ENCODE measurements around the gene CAMSAP2. TPM values are rescaled to one million over a fixed set of nuclear protein-coding genes. Genes with fewer than 3 reads are reported as not detected.
A peak's percentile ranks its signal among the peaks of the same experiment; 100 is the strongest.

CAMSAP2 gene
- total RNA-seq, 2 donors from 2014 or later = 22.1 to 22.2 TPM

DNA sequence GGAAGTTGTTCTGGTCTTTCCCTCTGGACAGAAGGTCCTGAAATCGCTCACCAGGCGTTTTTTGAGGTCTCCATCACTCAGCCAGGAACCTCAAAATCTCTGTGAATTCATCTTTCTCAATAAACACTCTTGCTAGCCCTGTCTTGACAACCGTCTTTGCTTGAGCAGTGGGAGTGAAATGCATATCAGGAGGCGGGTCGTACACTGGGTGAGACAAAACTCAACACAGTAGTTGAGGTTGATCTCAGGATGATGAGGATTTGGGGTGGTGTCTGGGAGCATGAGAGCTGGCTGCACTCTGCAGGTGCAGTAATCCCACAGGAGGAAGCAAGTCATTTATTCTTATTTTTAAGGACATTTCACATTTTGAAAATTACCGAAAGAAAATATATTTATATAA, 136.0 kb downstream of the CAMSAP2 start:
- Mint-ChIP-seq H3K4me1 (peaks cover 14% of the 10 kb centered on the region), H3K27ac (no peak overlapping the region), H3K9me3 (no peaks in the 10 kb centered on the region), H3K36me3 (ENCODE audit: low read depth) (no peaks in the 10 kb centered on the region), H3K4me3 (no peak overlapping the region), H3K27me3 (ENCODE audit: insufficient read depth) (peaks cover 19% of the 10 kb centered on the region)
- Histone ChIP-seq H3K4me1 (ENCODE audit: control insufficient read depth, insufficient read depth, low read length) (no peaks in the 10 kb centered on the region), H3K9ac (ENCODE audit: extremely low read depth, low read length, poor library complexity, severe bottlenecking) (no peak overlapping the region), H3K36me3 (ENCODE audit: control insufficient read depth, insufficient read depth, low read length) (no peaks in the 10 kb centered on the region), H3K27ac (ENCODE audit: low read depth, low read length) (no peak overlapping the region), H3K27me3 (ENCODE audit: control insufficient read depth, insufficient read depth, low read length, poor library complexity, severe bottlenecking) (no peaks in the 10 kb centered on the region), H3K9me3 (ENCODE audit: control insufficient read depth, low read length) (no peaks in the 10 kb centered on the region), H3K4me3 (ENCODE audit: low read length) (no peak overlapping the region)
- DNase-seq = no peak
- 86 to 90% methylated on average over 2 to 6 of the region's 6 CpGs for WGBS, 2 experiments (ENCODE audit: insufficient coverage in 1 of 2, insufficient read length in 1 of 2)
- TF ChIP-seq, protein P1, sequence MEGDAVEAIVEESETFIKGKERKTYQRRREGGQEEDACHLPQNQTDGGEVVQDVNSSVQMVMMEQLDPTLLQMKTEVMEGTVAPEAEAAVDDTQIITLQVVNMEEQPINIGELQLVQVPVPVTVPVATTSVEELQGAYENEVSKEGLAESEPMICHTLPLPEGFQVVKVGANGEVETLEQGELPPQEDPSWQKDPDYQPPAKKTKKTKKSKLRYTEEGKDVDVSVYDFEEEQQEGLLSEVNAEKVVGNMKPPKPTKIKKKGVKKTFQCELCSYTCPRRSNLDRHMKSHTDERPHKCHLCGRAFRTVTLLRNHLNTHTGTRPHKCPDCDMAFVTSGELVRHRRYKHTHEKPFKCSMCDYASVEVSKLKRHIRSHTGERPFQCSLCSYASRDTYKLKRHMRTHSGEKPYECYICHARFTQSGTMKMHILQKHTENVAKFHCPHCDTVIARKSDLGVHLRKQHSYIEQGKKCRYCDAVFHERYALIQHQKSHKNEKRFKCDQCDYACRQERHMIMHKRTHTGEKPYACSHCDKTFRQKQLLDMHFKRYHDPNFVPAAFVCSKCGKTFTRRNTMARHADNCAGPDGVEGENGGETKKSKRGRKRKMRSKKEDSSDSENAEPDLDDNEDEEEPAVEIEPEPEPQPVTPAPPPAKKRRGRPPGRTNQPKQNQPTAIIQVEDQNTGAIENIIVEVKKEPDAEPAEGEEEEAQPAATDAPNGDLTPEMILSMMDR (conservative IDR thresholded peaks at IDR 0.05) = no peak

DNA sequence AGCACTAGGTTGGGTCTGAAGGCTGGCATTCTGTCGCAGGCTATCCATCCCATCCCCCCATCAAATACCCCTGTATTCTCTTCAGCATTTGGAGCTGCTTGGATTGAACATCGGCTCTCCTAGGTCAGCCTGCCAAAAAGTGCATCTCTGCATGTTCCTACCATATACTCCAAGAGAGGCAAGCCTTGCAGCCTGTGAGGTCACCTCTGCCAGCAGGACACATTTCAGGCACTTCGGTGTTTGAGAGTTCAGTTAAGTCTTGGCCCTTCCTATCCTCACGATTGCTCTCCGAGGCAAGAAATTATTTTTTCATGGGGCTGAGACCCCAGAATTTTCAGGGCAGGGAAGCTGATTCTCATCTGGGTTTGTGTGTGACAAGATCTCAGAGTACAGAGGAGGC, 136.7 kb downstream of the CAMSAP2 start:
- TF ChIP-seq, protein P1 (conservative IDR thresholded peaks at IDR 0.05) = no peak
- H3K27me3 Mint-ChIP-seq (ENCODE audit: insufficient read depth) = peaks cover 19% of the 10 kb centered on the region
- H3K9ac ChIP-seq (ENCODE audit: extremely low read depth, low read length, poor library complexity, severe bottlenecking) = no peak overlapping the region
- no peaks in the 10 kb centered on the region for H3K36me3 ChIP-seq (ENCODE audit: control insufficient read depth, insufficient read depth, low read length)
- peak; percentile 44 for DNase-seq
- H3K27ac Mint-ChIP-seq = no peak overlapping the region
- no peak overlapping the region for H3K4me3 ChIP-seq (ENCODE audit: low read length)
- no peak overlapping the region for H3K27ac ChIP-seq (ENCODE audit: low read depth, low read length)
- H3K4me1 Mint-ChIP-seq = peaks cover 14% of the 10 kb centered on the region
- no peak overlapping the region for H3K4me3 Mint-ChIP-seq
- WGBS, 2 experiments (ENCODE audit: insufficient coverage in 1 of 2, insufficient read length in 1 of 2) = 86 to 93% methylated on average over 1 to 5 of the region's 5 CpGs
- H3K9me3 Mint-ChIP-seq = no peaks in the 10 kb centered on the region
- H3K27me3 ChIP-seq (ENCODE audit: control insufficient read depth, insufficient read depth, low read length, poor library complexity, severe bottlenecking) = no peaks in the 10 kb centered on the region
- no peaks in the 10 kb centered on the region for H3K36me3 Mint-ChIP-seq (ENCODE audit: low read depth)
- H3K9me3 ChIP-seq (ENCODE audit: control insufficient read depth, low read length) = no peaks in the 10 kb centered on the region
- no peaks in the 10 kb centered on the region for H3K4me1 ChIP-seq (ENCODE audit: control insufficient read depth, insufficient read depth, low read length)

DNA sequence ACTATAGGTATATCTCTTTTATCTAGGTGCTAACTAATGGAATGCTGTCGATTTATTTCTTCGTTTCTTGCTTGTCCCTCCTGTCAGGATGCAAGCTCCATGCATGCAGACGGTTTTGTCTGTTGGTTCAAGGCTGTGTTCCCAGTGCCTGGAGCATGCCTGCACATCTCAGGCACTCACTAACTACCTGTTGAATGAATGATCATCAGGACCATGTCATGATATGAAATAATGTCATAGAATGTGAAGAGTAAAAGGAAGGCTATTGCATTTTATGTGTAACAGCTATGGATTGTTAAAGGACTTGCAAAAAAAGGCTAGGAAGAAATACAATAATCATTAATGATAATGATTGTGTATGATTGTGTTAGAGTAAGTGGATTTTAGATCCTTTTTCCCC, 138.3 kb downstream of the CAMSAP2 start:
- no peaks in the 10 kb centered on the region for H3K4me1 ChIP-seq (ENCODE audit: control insufficient read depth, insufficient read depth, low read length)
- 86 to 91% methylated on average over 3 of the region's 3 CpGs for WGBS, 2 experiments (ENCODE audit: insufficient coverage in 1 of 2, insufficient read length in 1 of 2)
- H3K36me3 ChIP-seq (ENCODE audit: control insufficient read depth, insufficient read depth, low read length) = no peaks in the 10 kb centered on the region
- Mint-ChIP-seq H3K27me3 (ENCODE audit: insufficient read depth) (peaks cover 14% of the 10 kb centered on the region), H3K4me3 (no peak overlapping the region), H3K27ac (no peak overlapping the region), H3K36me3 (ENCODE audit: low read depth) (no peaks in the 10 kb centered on the region), H3K9me3 (no peaks in the 10 kb centered on the region), H3K4me1 (peaks cover 14% of the 10 kb centered on the region)
- no peaks in the 10 kb centered on the region for H3K27me3 ChIP-seq (ENCODE audit: control insufficient read depth, insufficient read depth, low read length, poor library complexity, severe bottlenecking)
- H3K27ac ChIP-seq (ENCODE audit: low read depth, low read length) = no peak overlapping the region
- H3K9me3 ChIP-seq (ENCODE audit: control insufficient read depth, low read length) = no peaks in the 10 kb centered on the region
- H3K9ac ChIP-seq (ENCODE audit: extremely low read depth, low read length, poor library complexity, severe bottlenecking) = no peak overlapping the region
- TF ChIP-seq, protein P1 (conservative IDR thresholded peaks at IDR 0.05) = no peak
- DNase-seq = no peak
- H3K4me3 ChIP-seq (ENCODE audit: low read length) = no peak overlapping the region
